Prostate gland (tissue), 2 donors: ENCODE measurements around the gene ENO3. TPM values are rescaled to one million over a fixed set of nuclear protein-coding genes. Genes with fewer than 3 reads are reported as not detected.
"Not testable (repeated sequence)": the region's sequence is repeated elsewhere in the genome, so short reads cannot be mapped to it uniquely, and the experiment has no call there.

Source experiments
- DNase-seq: peaks from one replicate; pipeline ENCODE4 v3.0.0-alpha.2; 2019; ENCODE audit warnings: low spot score
- H3K27ac ChIP-seq, 2 donors: fragments of 200-600 bp; sonication (generic); 2 replicates each; pipeline ENCODE4 v1.5.1; 2017 to 2019
- H3K27me3 ChIP-seq: fragments of 200-600 bp; sonication (generic); replicated peaks from 2 replicates; pipeline ENCODE4 v1.5.1; 2019; ENCODE audit not compliant: insufficient read depth
- H3K36me3 ChIP-seq, 2 donors: fragments of 200-600 bp; sonication (generic); 1 replicate in 1 of 2; 2 replicates in 1 of 2; pipeline versions ENCODE4 v1.5.1 to v1.8.1; 2017 to 2019
- H3K4me1 ChIP-seq: fragments of 200-600 bp; sonication (generic); replicated peaks from 2 replicates; pipeline ENCODE4 v1.5.1; 2019
- H3K4me3 ChIP-seq, 2 donors: fragments of 200-600 bp; sonication (generic); 2 replicates each; pipeline ENCODE4 v1.5.1; 2017 to 2019
- H3K9me3 ChIP-seq: fragments of 200-600 bp; sonication (generic); 2 replicates; pipeline ENCODE4 v1.5.1; 2017
- CTCF ChIP-seq, 4 experiments: fragments of 200-600 bp in 2 of 4; fragments of 450-650 bp in 2 of 4; sonication (generic) in 2 of 4; IDR thresholded peaks; 1 replicate in 3 of 4; 2 replicates in 1 of 4; pipeline ENCODE4 v1.5.1; 2016 to 2019; ENCODE audit warnings: antibody characterized with exemption in 4 of 4, mild to moderate bottlenecking in 2 of 4, moderate library complexity in 2 of 4
- POLR2A ChIP-seq: fragments of 450-650 bp; IDR thresholded peaks from one replicate; pipeline ENCODE4 v1.6.1; 2016; ENCODE audit warnings: antibody characterized with exemption, mild to moderate bottlenecking
- POLR2AphosphoS5 ChIP-seq: sonication (generic); formaldehyde crosslinking; IDR thresholded peaks from one replicate; pipeline ENCODE4 v1.6.1; 2017; ENCODE audit warnings: antibody characterized with exemption
- WGBS: methylation state at CpG from one replicate; pipeline ENCODE4 v1.1.5; 2018; 5-methylcytosine and 5-hydroxymethylcytosine counted together
- intact Hi-C: fragments of 100-400 bp; cut with DNase I; formaldehyde crosslinking; loops from one replicate; pipeline ENCODE4 v1.14.2; 2022
- total RNA-seq, 2 donors: library from RNA; depleted of rRNA; stranded (reverse); fragments of >200 nt; gene quantifications; one replicate each; pipeline ENCODE4 v1.1.0, GENCODE V29; 2016

ENO3 gene
- total RNA-seq, 2 donors from 2014 or later: 9.7 to 10.2 TPM

- H3K27ac ChIP-seq: peak overlapping the region; percentile 51 to 62
- no peaks in the 10 kb centered on the region for H3K36me3 ChIP-seq
- intact Hi-C loops: loop anchor here (2.0 to 5.0 kb wide), 2 partner anchors 79 to 154 kb away; partner anchors contain the start of gene CAMTA2
- no peak overlapping the region for H3K4me3 ChIP-seq
- no peak for TF ChIP-seq CTCF (IDR thresholded peaks at IDR 0.05)
- TF ChIP-seq POLR2A: no peak
- no peak for TF ChIP-seq POLR2AphosphoS5
- peaks cover 3% of the 10 kb centered on the region for H3K4me1 ChIP-seq
- WGBS: 33% methylated on average over 8 of the region's 10 CpGs
- no peaks in the 10 kb centered on the region for H3K9me3 ChIP-seq
- no peak for DNase-seq
- H3K27me3 ChIP-seq: no peaks in the 10 kb centered on the region
Observed at GRCh38 chr17:4908301-4908700, 42.6 kb upstream of the ENO3 start.

- DNase-seq: peak; percentile 81
- WGBS: 16% methylated on average over 20 of the region's 20 CpGs
- TF ChIP-seq POLR2A (peak; percentile 21), CTCF (IDR thresholded peaks at IDR 0.05) (peak; percentile 53 to 92 (median 68)), POLR2AphosphoS5 (peak; percentile 48)
- no peaks in the 10 kb centered on the region for H3K9me3 ChIP-seq
- H3K36me3 ChIP-seq: no peaks in the 10 kb centered on the region
- H3K27ac ChIP-seq: peak overlapping the region; percentile 51 to 62
- no peak overlapping the region for H3K4me3 ChIP-seq
- H3K27me3 ChIP-seq: no peaks in the 10 kb centered on the region
- H3K4me1 ChIP-seq: no peaks in the 10 kb centered on the region
- intact Hi-C loops: loop anchor here (2.0 to 5.0 kb wide), 2 partner anchors 78 to 154 kb away; partner anchors contain the start of gene CAMTA2
Observed at GRCh38 chr17:4908711-4909496, 42.0 kb upstream of the ENO3 start.

GRCh38 chr17:4913994-4914393 is 36.9 kb upstream of the ENO3 start:
- TF ChIP-seq CTCF (IDR thresholded peaks at IDR 0.05) (no peak), POLR2AphosphoS5 (no peak), POLR2A (no peak)
- 44% methylated on average over 1 of the region's 1 CpG for WGBS
- no peak overlapping the region for H3K4me3 ChIP-seq
- DNase-seq: no peak
- H3K9me3 ChIP-seq: no peaks in the 10 kb centered on the region
- intact Hi-C loops: no loop called here
- H3K27ac ChIP-seq: no peak overlapping the region
- no peaks in the 10 kb centered on the region for H3K27me3 ChIP-seq
- H3K4me1 ChIP-seq: no peaks in the 10 kb centered on the region
- H3K36me3 ChIP-seq: no peaks in the 10 kb centered on the region

GRCh38 chr17:4914551-4914950 is 36.4 kb upstream of the ENO3 start:
- H3K4me1 ChIP-seq, H3K27ac ChIP-seq, DNase-seq, H3K4me3 ChIP-seq, H3K27me3 ChIP-seq, H3K36me3 ChIP-seq, H3K9me3 ChIP-seq, intact Hi-C loops: not testable (repeated sequence)
- WGBS: 87% methylated on average over 4 of the region's 4 CpGs

- Histone ChIP-seq H3K27me3 (no peaks in the 10 kb centered on the region), H3K4me3 (no peak overlapping the region), H3K4me1 (no peaks in the 10 kb centered on the region), H3K36me3 (no peaks in the 10 kb centered on the region), H3K27ac (no peak overlapping the region), H3K9me3 (no peaks in the 10 kb centered on the region)
- WGBS: 56% methylated on average over 8 of the region's 8 CpGs
- no peak for DNase-seq
- intact Hi-C loops: no loop called here
- TF ChIP-seq POLR2A (no peak), POLR2AphosphoS5 (no peak), CTCF (IDR thresholded peaks at IDR 0.05) (no peak)
Observed at GRCh38 chr17:4919511-4920047, 31.3 kb upstream of the ENO3 start.
